Ovary (tissue), 9 donors: Measurements from ENCODE around the gene UGT1A7. TPM values are rescaled to one million over a fixed set of nuclear protein-coding genes. Genes with fewer than 3 reads are reported as not detected.
"Not testable (repeated sequence)": the region's sequence is repeated elsewhere in the genome, so short reads cannot be mapped to it uniquely, and the experiment has no call there.

ENCODE experiments used
- DNase-seq, 5 donors: peaks; one replicate each; pipeline ENCODE4 v3.0.0-alpha.2; 2019 to 2020
- H3K27ac ChIP-seq, 2 donors: fragments of 200-600 bp; one replicate each; pipeline versions ENCODE4 v1.5.1 to v1.8.0; 2019 to 2022
- H3K27me3 ChIP-seq: fragments of 200-600 bp; one replicate; pipeline ENCODE4 v1.8.0; 2022
- H3K36me3 ChIP-seq: fragments of 200-600 bp; sonication (generic); one replicate; pipeline ENCODE4 v1.5.1; 2019
- H3K4me1 ChIP-seq: one replicate; pipeline ENCODE4 v1.8.1; 2013; ENCODE audit warnings: mild to moderate bottlenecking, moderate library complexity; ENCODE audit not compliant: insufficient read depth
- H3K4me3 ChIP-seq: fragments of 200-600 bp; sonication (generic); one replicate; pipeline ENCODE4 v1.5.1; 2017
- H3K9me3 ChIP-seq, 2 donors: fragments of 200-600 bp in 1 of 2; sonication (generic) in 1 of 2; one replicate each; pipeline versions ENCODE4 v1.5.1 to v1.8.1; 2013 to 2019; ENCODE audit warnings: mild to moderate bottlenecking in 1 of 2, moderate library complexity in 1 of 2
- EP300 ChIP-seq: sonication (generic); formaldehyde crosslinking; IDR thresholded peaks from one replicate; pipeline ENCODE4 v1.6.1; 2017; ENCODE audit warnings: antibody characterized with exemption
- POLR2A ChIP-seq: fragments of 450-650 bp; IDR thresholded peaks from one replicate; pipeline ENCODE4 v1.6.1; 2017; ENCODE audit warnings: antibody characterized with exemption, mild to moderate bottlenecking, moderate library complexity
- WGBS, 3 donors: extraction: QIAGEN DNeasy Blood & Tissue Kit in 1 of 3; methylation state at CpG; one replicate each; pipeline versions ENCODE4 v1.1.5 to v1.1.7; 2013 to 2017; 5-methylcytosine and 5-hydroxymethylcytosine counted together
- intact Hi-C, 4 donors: fragments of 100-400 bp; cut with DNase I; formaldehyde crosslinking; loops; one replicate each; pipeline versions ENCODE4 v1.11.0 to v1.15.1; 2022 to 2023
- polyA plus RNA-seq, 2 donors: library from polyadenylated mRNA; stranded (reverse); fragments of 200-250 nt in 1 of 2; fragments of 350-450 nt in 1 of 2; fragmentation: Illumina TruSeq in 1 of 2; extraction: RNeasy Lipid Tissue Mini Kit (QIAGEN cat#74804) in 1 of 2; gene quantifications; one replicate each; pipeline ENCODE4 v1.2.3, GENCODE V29; 2013 to 2014
- total RNA-seq, 7 donors: library from RNA; depleted of rRNA in 2 of 7; stranded (reverse); fragments of >200 nt in 2 of 7; fragmentation: NEBNext Ultra II Directional in 3 of 7; extraction: Animal tissue kit (Norgen Biotek cat#: 25700) in 3 of 7; gene quantifications; one replicate each; pipeline versions ENCODE4 v1.1.0 to v1.2.4, GENCODE V29; 2016 to 2023
- TF ChIP-seq, protein P1 (sequence below), 3 donors: fragments of 450-650 bp in 2 of 3; fragments of 200-600 bp in 1 of 3; IDR thresholded peaks; one replicate each; pipeline versions ENCODE4 v1.5.1 to v1.8.0; 2016 to 2022; ENCODE audit warnings: antibody characterized with exemption in 3 of 3, mild to moderate bottlenecking in 1 of 3
- donor health status: DM: no; HTN: no; CAD: no; lungs with moderate emphysema.
- donor health status: DM: no; HTN: no; CAD: no.
- donor health status: Bipolar disorder and iron deficiency.
- donor health status: DM: yes; HTN: yes; CAD: no.
- donor health status: DM: no; HTN: no; CAD: no.
- donor health status: DM: yes; HTN: yes; CAD: no.

Gene UGT1A7
- total and polyA plus RNA-seq, 9 donors = not detected

DNA sequence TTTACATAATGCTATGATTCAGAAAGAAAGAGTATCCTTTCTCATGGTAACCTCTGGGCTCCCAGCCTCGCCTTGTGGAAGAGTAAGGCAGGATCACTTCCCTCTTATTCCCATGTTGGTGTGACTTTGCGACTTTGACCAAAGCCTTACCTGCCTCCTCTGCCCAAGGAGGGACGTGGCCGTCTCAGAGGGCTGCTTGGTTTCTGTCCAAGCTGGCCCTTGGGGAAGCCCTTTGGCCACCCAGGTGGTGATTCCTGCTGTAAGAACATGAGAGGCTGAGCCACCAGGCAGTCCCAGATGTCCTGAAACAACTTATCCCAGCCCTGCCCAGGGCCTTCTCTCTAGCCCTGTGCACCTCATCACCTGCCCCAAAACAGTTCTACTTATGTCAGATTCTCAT, 17.0 kb downstream of the UGT1A7 start:
- H3K9me3 ChIP-seq = no peaks in the 10 kb centered on the region
- no peak overlapping the region for H3K4me3 ChIP-seq
- 62 to 80% (median 68%) methylated on average over 4 of the region's 4 CpGs for WGBS, 3 donors
- TF ChIP-seq POLR2A (no peak), EP300 (no peak)
- TF ChIP-seq, protein P1, sequence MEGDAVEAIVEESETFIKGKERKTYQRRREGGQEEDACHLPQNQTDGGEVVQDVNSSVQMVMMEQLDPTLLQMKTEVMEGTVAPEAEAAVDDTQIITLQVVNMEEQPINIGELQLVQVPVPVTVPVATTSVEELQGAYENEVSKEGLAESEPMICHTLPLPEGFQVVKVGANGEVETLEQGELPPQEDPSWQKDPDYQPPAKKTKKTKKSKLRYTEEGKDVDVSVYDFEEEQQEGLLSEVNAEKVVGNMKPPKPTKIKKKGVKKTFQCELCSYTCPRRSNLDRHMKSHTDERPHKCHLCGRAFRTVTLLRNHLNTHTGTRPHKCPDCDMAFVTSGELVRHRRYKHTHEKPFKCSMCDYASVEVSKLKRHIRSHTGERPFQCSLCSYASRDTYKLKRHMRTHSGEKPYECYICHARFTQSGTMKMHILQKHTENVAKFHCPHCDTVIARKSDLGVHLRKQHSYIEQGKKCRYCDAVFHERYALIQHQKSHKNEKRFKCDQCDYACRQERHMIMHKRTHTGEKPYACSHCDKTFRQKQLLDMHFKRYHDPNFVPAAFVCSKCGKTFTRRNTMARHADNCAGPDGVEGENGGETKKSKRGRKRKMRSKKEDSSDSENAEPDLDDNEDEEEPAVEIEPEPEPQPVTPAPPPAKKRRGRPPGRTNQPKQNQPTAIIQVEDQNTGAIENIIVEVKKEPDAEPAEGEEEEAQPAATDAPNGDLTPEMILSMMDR (IDR thresholded peaks at IDR 0.05) = no peak
- intact Hi-C loops = no loop called here
- no peaks in the 10 kb centered on the region for H3K36me3 ChIP-seq
- H3K27me3 ChIP-seq = no peaks in the 10 kb centered on the region
- no peaks in the 10 kb centered on the region for H3K4me1 ChIP-seq
- no peak for DNase-seq
- H3K27ac ChIP-seq = no peak overlapping the region

DNA sequence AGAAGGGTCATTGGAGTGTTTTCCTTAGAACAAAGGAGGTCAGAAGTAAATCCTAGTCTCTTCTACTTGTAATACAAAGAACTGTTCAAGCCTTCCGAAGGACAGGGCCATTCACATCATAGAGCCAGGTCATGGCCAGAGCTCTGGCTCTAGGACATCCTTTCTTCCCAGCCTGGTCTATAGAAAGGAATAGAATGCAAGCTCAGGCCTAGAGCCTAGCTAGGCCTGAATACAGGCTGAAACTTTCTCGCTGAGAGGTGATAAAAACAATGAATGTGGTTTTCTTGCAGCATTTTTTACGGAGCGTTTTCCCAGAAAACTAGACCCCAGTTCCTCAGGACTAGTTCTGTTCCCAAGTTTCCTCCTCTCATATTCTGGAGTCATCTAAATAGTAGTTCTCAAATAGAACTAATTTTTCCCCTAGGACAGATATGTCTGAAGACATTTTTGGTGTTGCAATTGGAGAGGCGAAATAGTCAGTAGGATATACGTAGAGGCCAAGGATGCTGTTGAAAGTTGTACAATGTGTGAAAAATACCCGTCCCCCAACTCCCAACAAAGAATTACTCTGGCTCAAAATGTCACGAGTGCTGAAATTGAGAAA, 17.8 kb downstream of the UGT1A7 start:
- Histone ChIP-seq H3K27me3 (no peaks in the 10 kb centered on the region), H3K4me3 (no peak overlapping the region), H3K27ac (no peak overlapping the region), H3K9me3 (no peaks in the 10 kb centered on the region), H3K4me1 (no peaks in the 10 kb centered on the region), H3K36me3 (no peaks in the 10 kb centered on the region)
- intact Hi-C loops = no loop called here
- TF ChIP-seq POLR2A (no peak), EP300 (no peak)
- TF ChIP-seq, protein P1 (IDR thresholded peaks at IDR 0.05) = no peak
- no peak for DNase-seq
- 86 to 91% (median 88%) methylated on average over 8 of the region's 8 CpGs for WGBS, 3 donors

DNA sequence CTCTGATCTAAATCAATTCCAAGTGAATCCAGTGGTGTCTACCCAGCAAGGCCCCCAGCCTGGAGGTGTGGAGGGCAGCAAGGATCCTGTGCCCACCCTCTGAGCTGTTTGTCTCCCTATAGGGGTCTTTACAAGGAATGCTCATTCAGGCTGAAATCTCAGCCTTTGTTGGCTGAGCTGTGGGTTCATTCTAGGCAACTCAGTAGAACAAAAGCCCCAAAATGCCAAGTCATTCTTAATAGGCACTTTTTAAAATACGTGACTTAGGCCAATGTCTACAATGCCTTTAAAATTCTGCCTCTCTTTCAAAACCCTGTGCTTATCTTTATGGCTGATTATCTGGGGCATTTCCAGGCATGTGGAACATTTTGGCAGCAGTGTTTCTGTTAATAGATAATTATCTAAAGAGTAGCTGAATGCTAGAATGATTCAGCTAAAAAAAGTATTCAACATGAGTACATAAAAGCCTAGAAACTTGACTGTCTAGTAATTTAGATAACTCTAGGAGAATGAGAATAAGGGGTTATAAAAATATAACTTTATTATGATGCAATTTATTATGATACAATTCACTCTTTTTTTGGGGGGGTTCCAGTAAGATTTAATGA, 18.4 kb downstream of the UGT1A7 start:
- H3K4me1 ChIP-seq = no peaks in the 10 kb centered on the region
- WGBS, 3 donors = 37 to 44% (median 43%) methylated on average over 1 of the region's 1 CpG
- no peaks in the 10 kb centered on the region for H3K27me3 ChIP-seq
- DNase-seq = no peak
- TF ChIP-seq, protein P1 (IDR thresholded peaks at IDR 0.05) = no peak
- TF ChIP-seq EP300 = no peak
- no peak for TF ChIP-seq POLR2A
- intact Hi-C loops = no loop called here
- H3K36me3 ChIP-seq = no peaks in the 10 kb centered on the region
- H3K9me3 ChIP-seq = no peaks in the 10 kb centered on the region
- H3K27ac ChIP-seq = no peak overlapping the region
- no peak overlapping the region for H3K4me3 ChIP-seq

DNA sequence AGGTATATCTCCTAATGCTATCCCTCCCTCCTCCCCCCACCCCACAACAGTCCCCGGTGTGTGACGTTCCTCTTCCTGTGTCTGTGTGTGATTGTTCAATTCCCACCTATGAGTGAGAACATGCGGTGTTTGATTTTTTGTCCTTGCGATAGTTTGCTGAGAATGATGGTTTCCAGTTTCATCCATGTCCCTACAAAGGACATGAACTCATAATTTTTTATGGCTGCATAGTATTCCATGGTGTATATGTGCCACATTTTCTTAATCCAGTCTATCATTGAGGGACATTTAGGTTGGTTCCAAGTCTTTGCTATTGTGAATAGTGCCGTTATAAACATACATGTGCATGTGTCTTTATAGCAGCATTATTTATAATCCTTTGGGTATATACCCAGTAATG, 19.1 kb downstream of the UGT1A7 start:
- H3K4me3 ChIP-seq, H3K9me3 ChIP-seq, intact Hi-C loops, H3K36me3 ChIP-seq, H3K27ac ChIP-seq, H3K4me1 ChIP-seq, H3K27me3 ChIP-seq, DNase-seq: not testable (repeated sequence)
- WGBS, 3 donors = 89 to 97% (median 94%) methylated on average over 5 of the region's 5 CpGs

DNA sequence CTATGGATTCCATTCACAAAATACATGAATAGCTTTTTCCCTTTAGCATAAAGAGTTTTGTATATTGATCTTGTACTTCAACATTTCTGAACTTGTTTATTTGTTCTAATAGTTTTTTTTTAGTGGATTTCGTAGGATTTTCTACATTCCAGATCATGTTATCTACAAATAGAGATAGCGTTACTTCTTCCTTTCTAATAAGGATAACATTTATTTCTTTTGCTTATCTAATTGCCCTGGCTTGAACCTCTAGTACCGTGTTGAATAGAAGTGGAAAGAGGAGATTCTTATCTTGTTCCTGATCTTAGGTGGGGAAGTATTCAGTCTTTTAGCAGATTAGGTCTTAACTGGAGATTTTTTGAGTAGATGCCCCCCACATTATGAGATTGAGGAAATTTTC, 20.5 kb downstream of the UGT1A7 start:
- no peak for TF ChIP-seq POLR2A
- no peak for TF ChIP-seq EP300
- TF ChIP-seq, protein P1 (IDR thresholded peaks at IDR 0.05) = no peak

More for the DNA sequence above, 20.5 kb downstream of the UGT1A7 start:
- Histone ChIP-seq H3K27me3 (no peaks in the 10 kb centered on the region), H3K27ac (no peak overlapping the region), H3K4me3 (no peak overlapping the region), H3K36me3 (no peaks in the 10 kb centered on the region), H3K9me3 (no peaks in the 10 kb centered on the region), H3K4me1 (no peaks in the 10 kb centered on the region)
- 50 to 60% (median 50%) methylated on average over 3 of the region's 3 CpGs for WGBS, 3 donors
- intact Hi-C loops = no loop called here
- no peak for DNase-seq
